PC-3 (cell line): ENCODE measurements around the gene PLCB4.

Experiments used
- CTCF ChIP-seq: fragments of 300-600 bp; sonication (generic); conservative IDR thresholded peaks from 2 replicates; pipeline ENCODE4 v1.5.1; 2017; ENCODE audit warnings: antibody characterized with exemption, low read depth, mild to moderate bottlenecking, low read length
- EZH2 ChIP-seq: fragments of 300-600 bp; sonication (generic); IDR thresholded peaks from one replicate; pipeline ENCODE4 v1.6.1; 2017; ENCODE audit warnings: antibody characterized with exemption, mild to moderate bottlenecking, low read length; ENCODE audit not compliant: unreplicated experiment

GRCh38 chr20:9488063-9488462 is 419.2 kb downstream of the PLCB4 start:
- TF ChIP-seq CTCF (no peak), EZH2 (no peak)
